Stomach (tissue), 9 donors: Measurements from ENCODE around the gene CCR5. TPM values are rescaled to one million over a fixed set of nuclear protein-coding genes. Genes with fewer than 3 reads are reported as not detected.

Experiments
- DNase-seq, 2 donors: peaks; one replicate each; pipeline versions ENCODE4 v3.0.0 to v3.0.0-alpha.2; 2013 to 2019
- H3K27ac ChIP-seq, 5 donors: fragments of 200-600 bp in 4 of 5; sonication (generic) in 4 of 5; one replicate each; pipeline ENCODE4 v1.5.1; 2013 to 2019; ENCODE audit warnings: mild to moderate bottlenecking in 1 of 5, moderate library complexity in 1 of 5
- H3K27me3 ChIP-seq, 3 donors: fragments of 200-600 bp; sonication (generic); one replicate each; pipeline ENCODE4 v1.5.1; 2017 to 2019; ENCODE audit warnings: mixed run types in 1 of 3
- H3K36me3 ChIP-seq, 4 donors: fragments of 200-600 bp; sonication (generic); 1 replicate in 3 of 4; 2 replicates in 1 of 4; pipeline ENCODE4 v1.5.1; 2016 to 2019
- H3K4me1 ChIP-seq, 4 donors: fragments of 200-600 bp; sonication (generic); one replicate each; pipeline ENCODE4 v1.5.1; 2016 to 2019
- H3K4me3 ChIP-seq, 4 donors: fragments of 200-600 bp; sonication (generic) in 3 of 4; one replicate each; pipeline ENCODE4 v1.5.1; 2016 to 2019; ENCODE audit warnings: mild to moderate bottlenecking in 1 of 4
- H3K9me3 ChIP-seq, 4 donors: fragments of 200-600 bp; sonication (generic); one replicate each; pipeline ENCODE4 v1.5.1; 2016 to 2019
- EP300 ChIP-seq: sonication (generic); formaldehyde crosslinking; IDR thresholded peaks from one replicate; pipeline ENCODE4 v1.6.1; 2017; ENCODE audit warnings: antibody characterized with exemption
- POLR2A ChIP-seq, 4 donors: fragments of 450-650 bp; IDR thresholded peaks; one replicate each; pipeline ENCODE4 v1.6.1; 2016; ENCODE audit warnings: antibody characterized with exemption in 4 of 4, control low read depth in 2 of 4, mild to moderate bottlenecking in 1 of 4, moderate library complexity in 1 of 4
- POLR2AphosphoS5 ChIP-seq, 3 donors: sonication (generic); formaldehyde crosslinking; IDR thresholded peaks; one replicate each; pipeline ENCODE4 v1.6.1; 2016; ENCODE audit warnings: antibody characterized with exemption in 3 of 3
- WGBS, 5 donors: extraction: QIAGEN DNeasy Blood & Tissue Kit in 3 of 5; methylation state at CpG; one replicate each; pipeline versions ENCODE4 v1.1.5 to v1.1.7; 2013 to 2018; 5-methylcytosine and 5-hydroxymethylcytosine counted together
- intact Hi-C: fragments of 100-400 bp; cut with DNase I; formaldehyde crosslinking; loops from one replicate; pipeline ENCODE4 v1.15.1; 2023; ENCODE audit warnings: low total_unique reads
- polyA plus RNA-seq, 3 donors: library from polyadenylated mRNA; stranded (reverse); fragments of 200-250 nt; gene quantifications; one replicate each; pipeline ENCODE4 v1.2.3, GENCODE V29; 2013
- total RNA-seq, 5 donors: library from RNA; depleted of rRNA; stranded (reverse); fragments of >200 nt; gene quantifications; one replicate each; pipeline versions ENCODE4 v1.1.0 to v1.2.3, GENCODE V29; 2014 to 2016
- TF ChIP-seq, protein P1 (sequence below), 7 experiments: fragments of 450-650 bp in 4 of 7; fragments of 200-600 bp in 3 of 7; sonication (generic) in 3 of 7; IDR thresholded peaks; one replicate each; pipeline ENCODE4 v1.5.1; 2016 to 2019; ENCODE audit warnings: antibody characterized with exemption in 7 of 7, control low read depth in 2 of 7, mild to moderate bottlenecking in 1 of 7
- donor health status: healthy with polysubstance abuse.
- donor health status: Bipolar disorder and iron deficiency.
- donor health status: healthy.

CCR5 gene
- total and polyA plus RNA-seq, 8 donors: 0.18 to 9.4 (median 0.68) TPM; not detected in 3

GRCh38 chr3:46354984-46355383 lies 15.8 kb upstream of the CCR5 start:
- H3K4me3 ChIP-seq: peak overlapping the region in 2 of 4 donors; percentile 6 to 8
- intact Hi-C loops: no loop called here

DNA sequence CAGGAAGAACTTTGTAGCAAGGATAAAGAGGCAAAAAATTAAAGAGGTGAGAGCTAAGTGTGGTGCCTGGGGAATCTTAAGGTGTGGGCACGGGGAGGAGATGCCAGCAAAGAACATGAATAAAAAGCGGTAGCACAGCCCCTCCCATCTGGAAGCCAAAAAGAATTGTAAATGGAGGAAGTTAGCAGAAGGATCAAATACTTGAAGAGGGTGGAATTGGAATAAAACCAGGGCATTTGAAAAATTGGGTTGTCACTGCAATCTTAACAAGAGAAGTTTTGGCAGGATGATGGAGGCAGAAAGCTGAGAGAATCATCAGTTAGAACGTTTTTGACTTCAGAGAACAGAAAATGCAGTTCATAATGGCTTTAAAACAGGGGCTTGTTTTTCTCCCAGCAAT lies 14.5 kb upstream of the CCR5 start:
- H3K27ac ChIP-seq: no peak overlapping the region
- no peaks in the 10 kb centered on the region for H3K36me3 ChIP-seq
- DNase-seq: no peak
- no peaks in the 10 kb centered on the region for H3K4me1 ChIP-seq
- no peaks in the 10 kb centered on the region for H3K9me3 ChIP-seq
- intact Hi-C loops: no loop called here
- peak overlapping the region in 2 of 4 donors; percentile 2 to 6 for H3K4me3 ChIP-seq
- peaks cover 0 to 20% (median 0%) of the 10 kb centered on the region in 3 donors for H3K27me3 ChIP-seq
- 47 to 56% (median 51%) methylated on average over 3 of the region's 3 CpGs for WGBS, 5 donors
- TF ChIP-seq POLR2AphosphoS5 (IDR thresholded peaks at IDR 0.05): no peak
- no peak for TF ChIP-seq EP300
- TF ChIP-seq, protein P1, sequence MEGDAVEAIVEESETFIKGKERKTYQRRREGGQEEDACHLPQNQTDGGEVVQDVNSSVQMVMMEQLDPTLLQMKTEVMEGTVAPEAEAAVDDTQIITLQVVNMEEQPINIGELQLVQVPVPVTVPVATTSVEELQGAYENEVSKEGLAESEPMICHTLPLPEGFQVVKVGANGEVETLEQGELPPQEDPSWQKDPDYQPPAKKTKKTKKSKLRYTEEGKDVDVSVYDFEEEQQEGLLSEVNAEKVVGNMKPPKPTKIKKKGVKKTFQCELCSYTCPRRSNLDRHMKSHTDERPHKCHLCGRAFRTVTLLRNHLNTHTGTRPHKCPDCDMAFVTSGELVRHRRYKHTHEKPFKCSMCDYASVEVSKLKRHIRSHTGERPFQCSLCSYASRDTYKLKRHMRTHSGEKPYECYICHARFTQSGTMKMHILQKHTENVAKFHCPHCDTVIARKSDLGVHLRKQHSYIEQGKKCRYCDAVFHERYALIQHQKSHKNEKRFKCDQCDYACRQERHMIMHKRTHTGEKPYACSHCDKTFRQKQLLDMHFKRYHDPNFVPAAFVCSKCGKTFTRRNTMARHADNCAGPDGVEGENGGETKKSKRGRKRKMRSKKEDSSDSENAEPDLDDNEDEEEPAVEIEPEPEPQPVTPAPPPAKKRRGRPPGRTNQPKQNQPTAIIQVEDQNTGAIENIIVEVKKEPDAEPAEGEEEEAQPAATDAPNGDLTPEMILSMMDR (IDR thresholded peaks at IDR 0.05): no peak
- no peak for TF ChIP-seq POLR2A (IDR thresholded peaks at IDR 0.05)

More at GRCh38 chr3:46354984-46355383, 15.8 kb upstream of the CCR5 start:
- DNase-seq: no peak
- H3K36me3 ChIP-seq: no peaks in the 10 kb centered on the region
- no peaks in the 10 kb centered on the region for H3K4me1 ChIP-seq
- H3K9me3 ChIP-seq: no peaks in the 10 kb centered on the region
- peak overlapping the region in 1 of 5 donors; percentile 57 for H3K27ac ChIP-seq
- H3K27me3 ChIP-seq: peaks cover 0 to 20% (median 0%) of the 10 kb centered on the region in 3 donors
- TF ChIP-seq POLR2AphosphoS5 (IDR thresholded peaks at IDR 0.05): no peak
- no peak for TF ChIP-seq POLR2A (IDR thresholded peaks at IDR 0.05)
- TF ChIP-seq, protein P1 (IDR thresholded peaks at IDR 0.05): no peak
- no peak for TF ChIP-seq EP300

DNA sequence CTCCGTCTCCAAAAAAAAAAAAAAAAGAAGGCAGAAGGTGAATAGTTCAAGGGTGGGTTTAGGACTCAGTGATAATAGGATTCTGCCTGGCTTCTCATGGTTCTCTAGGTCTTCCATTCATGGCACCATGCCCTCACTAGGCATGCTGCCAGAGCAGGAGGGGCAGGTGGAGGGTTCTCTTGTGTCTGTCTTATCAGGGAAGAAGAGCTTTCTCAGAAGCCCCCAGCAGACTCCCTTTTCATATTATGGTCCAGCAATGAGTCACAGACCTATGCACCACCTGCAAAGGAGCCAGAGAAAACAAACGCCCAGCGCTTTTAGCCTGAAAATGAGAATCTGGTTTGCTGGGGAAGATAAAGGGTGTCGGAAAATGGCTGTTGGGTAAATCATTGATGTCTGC lies 13.8 kb upstream of the CCR5 start:
- Histone ChIP-seq H3K36me3 (no peaks in the 10 kb centered on the region), H3K4me3 (peak overlapping the region in 1 of 4 donors; percentile 1), H3K4me1 (peaks cover 0 to 6% (median 0%) of the 10 kb centered on the region in 4 donors), H3K9me3 (no peaks in the 10 kb centered on the region), H3K27ac (no peak overlapping the region), H3K27me3 (peaks cover 0 to 17% (median 0%) of the 10 kb centered on the region in 3 donors)
- TF ChIP-seq POLR2AphosphoS5 (IDR thresholded peaks at IDR 0.05) (no peak), EP300 (no peak), POLR2A (IDR thresholded peaks at IDR 0.05) (no peak)
- TF ChIP-seq, protein P1 (IDR thresholded peaks at IDR 0.05): no peak
- 62 to 89% (median 66%) methylated on average over 4 of the region's 4 CpGs for WGBS, 5 donors
- intact Hi-C loops: no loop called here
- no peak for DNase-seq

DNA sequence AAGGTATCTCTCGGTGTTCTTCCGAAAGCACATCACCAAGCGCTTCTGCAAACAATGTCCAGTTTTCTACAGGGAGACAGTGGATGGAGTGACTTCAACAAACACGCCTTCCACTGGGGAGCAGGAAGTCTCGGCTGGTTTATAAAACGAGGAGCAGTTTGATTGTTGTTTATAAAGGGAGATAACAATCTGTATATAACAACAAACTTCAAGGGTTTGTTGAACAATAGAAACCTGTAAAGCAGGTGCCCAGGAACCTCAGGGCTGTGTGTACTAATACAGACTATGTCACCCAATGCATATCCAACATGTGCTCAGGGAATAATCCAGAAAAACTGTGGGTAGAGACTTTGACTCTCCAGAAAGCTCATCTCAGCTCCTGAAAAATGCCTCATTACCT lies 12.3 kb upstream of the CCR5 start:
- WGBS, 5 donors: 71 to 81% (median 77%) methylated on average over 6 of the region's 6 CpGs
- intact Hi-C loops: no loop called here
- no peak for TF ChIP-seq POLR2A (IDR thresholded peaks at IDR 0.05)
- no peak for TF ChIP-seq EP300
- no peak for TF ChIP-seq POLR2AphosphoS5 (IDR thresholded peaks at IDR 0.05)
- TF ChIP-seq, protein P1 (IDR thresholded peaks at IDR 0.05): no peak
- DNase-seq: no peak
- H3K4me1 ChIP-seq: peaks cover 0 to 13% (median 0%) of the 10 kb centered on the region in 4 donors
- peaks cover 0 to 14% (median 0%) of the 10 kb centered on the region in 3 donors for H3K27me3 ChIP-seq
- H3K36me3 ChIP-seq: no peaks in the 10 kb centered on the region
- H3K9me3 ChIP-seq: no peaks in the 10 kb centered on the region
- H3K27ac ChIP-seq: no peak overlapping the region
- no peak overlapping the region for H3K4me3 ChIP-seq
